SH-SY5Y (cell line): Measurements from ENCODE around the gene NLRX1.

Experiments used
- GATA2 ChIP-seq: IDR thresholded peaks from 2 replicates; pipeline ENCODE4 v1.6.1; 2011; ENCODE audit warnings: mild to moderate bottlenecking, low read depth, low read length
- GATA3 ChIP-seq: IDR thresholded peaks from 2 replicates; pipeline ENCODE4 v1.6.1; 2011; ENCODE audit warnings: low read depth, mild to moderate bottlenecking, low read length, moderate library complexity

The NLRX1 gene

DNA sequence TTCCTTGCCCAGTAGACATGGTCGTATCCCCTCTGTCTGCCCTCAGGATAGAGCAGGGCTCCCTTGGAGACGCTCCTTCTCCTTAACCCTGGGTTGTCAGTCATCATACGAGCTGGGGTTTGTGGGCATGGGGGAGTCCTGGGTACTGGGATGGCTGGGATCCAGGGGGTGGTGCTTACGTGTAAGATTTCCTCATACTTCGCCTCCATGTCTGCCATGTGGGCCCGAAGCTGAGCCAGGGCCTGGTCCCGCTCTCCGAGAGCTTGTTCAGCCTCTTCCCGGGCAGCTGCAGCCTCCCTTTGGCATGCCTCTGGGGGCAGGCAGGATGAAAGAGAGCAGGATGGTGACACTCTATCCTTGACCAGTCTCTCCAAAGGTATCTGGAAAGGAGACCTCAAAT, 22.0 kb downstream of the NLRX1 start:
- TF ChIP-seq GATA2 (no peak), GATA3 (no peak)

DNA sequence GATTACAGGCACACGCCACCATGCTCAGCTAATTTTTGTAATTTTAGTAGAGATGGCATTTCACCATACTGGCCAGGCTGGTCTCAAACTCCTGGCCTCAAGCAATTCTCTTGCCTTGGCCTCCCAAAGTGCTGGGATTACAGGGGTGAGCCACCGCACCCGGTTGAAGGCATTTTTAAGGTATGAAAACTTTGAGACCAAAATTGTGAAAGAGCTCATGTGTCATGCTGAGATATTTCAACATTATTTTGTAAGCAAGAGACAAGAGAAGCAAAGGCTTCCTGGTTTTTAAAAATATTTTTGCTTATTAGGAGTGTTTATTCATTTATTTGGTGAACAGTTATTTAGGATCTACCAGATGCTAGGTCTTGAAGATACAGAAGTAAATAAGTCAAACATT, 23.6 kb downstream of the NLRX1 start:
- TF ChIP-seq GATA2 (no peak), GATA3 (no peak)

DNA sequence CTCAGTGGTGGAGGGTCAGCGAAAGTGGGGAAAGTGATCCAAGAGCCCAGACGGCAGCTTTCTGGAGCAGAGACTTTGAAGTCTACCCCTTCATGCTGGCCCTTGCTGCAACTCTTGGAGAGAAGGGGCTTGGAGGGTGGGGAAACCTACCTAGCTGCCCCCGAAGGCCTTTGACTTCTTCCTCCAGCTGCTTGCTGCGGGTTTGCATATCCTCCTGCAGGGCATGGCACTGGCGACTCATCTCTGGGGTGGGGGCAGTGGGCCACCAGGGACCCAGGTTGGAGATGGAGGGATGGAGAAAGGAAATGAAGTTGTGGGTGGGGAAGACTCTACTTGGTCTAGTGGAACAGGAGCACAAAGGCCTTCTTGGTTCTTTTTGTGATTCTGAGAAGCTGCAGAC, 24.5 kb downstream of the NLRX1 start:
- TF ChIP-seq GATA2, result no peak
- no peak for TF ChIP-seq GATA3

DNA sequence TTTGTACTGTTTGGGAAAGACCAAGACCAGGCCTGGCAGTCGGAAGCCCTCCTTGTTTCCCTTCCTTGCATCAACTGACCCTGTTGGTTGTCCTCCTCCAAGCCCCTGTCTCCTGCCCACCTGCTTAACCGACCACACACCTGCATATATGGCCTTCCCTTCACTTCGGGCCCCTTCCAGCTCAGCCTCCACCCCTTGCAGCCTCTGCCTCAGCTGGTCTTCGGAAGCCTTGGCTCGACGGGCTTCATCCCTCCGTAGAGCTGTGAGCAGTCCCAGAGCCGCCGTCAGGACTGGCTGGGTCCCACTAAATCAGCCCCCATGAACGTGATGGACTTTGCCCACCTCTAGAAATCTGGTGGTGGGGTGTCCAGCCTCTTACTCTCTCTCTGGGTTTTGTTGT, 25.1 kb downstream of the NLRX1 start:
- TF ChIP-seq GATA3 (no peak), GATA2 (no peak)

DNA sequence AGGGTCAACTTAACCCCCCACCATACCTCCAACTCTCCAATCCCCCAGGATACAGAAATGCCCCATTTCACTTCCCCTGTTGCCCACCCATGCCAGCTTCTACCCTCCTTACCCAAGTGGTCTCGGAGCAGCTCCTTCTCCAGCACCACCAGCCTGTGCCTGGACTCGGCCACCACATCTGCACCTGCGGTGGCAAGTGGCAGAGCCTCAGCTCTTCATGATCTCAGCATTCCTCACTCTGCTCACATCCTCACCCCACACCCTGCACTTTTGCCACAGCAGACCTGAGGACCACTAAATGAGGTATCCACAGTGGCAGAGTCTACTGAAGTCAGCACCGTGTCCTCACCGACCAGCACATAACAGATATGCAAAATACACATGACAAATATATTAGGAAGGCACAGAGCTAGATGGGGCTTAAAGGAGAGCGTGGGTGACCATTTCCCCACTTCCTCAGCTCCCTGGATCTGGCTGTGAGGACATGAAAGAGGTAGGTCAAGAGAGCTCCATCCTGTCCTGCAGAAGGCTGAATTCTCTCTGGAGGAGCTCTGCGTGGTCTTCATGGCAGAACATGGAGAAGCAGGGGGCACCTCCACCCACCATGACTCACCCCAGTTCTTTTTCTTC, 26.4 kb downstream of the NLRX1 start:
- no peak for TF ChIP-seq GATA2
- TF ChIP-seq GATA3, result no peak

DNA sequence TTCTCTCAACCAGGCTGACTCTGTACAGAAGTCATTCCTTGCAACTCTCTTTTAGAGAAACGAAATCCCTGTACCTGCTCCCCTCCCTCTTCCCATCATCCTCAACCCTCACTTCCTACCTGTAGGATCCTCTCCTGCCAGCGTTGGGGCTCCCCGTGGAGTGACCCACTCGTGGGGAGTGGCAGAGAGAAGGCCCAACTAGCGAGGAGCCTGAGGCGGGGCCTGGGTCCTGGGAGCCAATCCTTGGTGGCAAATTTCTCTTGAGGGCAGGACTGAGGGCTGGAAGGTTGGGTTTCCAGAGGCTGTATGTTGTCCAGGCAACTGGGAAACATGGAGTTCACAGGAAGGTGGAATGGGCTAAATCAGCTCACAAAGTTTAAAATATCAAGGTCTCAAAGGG, 27.2 kb downstream of the NLRX1 start:
- TF ChIP-seq GATA2 (no peak), GATA3 (no peak)

DNA sequence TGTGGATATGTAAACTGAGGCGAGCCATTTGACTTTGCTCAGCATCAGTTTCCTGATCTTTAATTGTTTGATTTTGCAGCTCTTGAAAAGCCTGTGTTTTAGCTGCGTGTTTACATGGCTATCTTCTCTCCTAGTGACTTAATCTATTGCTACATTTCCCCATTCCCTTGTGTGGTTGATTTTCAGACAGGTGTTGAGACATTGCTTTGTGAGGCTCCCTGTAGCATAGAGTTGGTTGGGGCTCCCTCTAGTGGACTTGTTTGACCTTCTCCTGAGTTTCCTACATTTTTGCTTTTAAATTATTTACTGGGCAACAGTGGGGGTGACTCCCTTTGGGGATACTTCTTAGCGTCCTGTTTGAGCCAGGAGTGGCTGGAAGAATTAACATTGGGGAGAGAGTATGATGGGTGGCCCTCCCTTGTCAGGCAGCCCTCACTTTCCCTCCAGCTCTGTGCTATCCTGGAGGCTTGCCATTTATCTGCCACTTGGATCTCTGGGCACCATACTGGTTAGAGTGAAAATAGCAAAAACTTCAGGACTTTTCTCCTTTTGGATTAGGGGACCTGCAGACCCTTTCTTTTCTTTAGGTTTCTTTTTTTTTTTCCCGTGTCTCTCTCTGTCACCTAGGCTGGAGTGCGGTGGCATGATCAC, 28.4 kb downstream of the NLRX1 start:
- peak; percentile 45 for TF ChIP-seq GATA2
- no peak for TF ChIP-seq GATA3

DNA sequence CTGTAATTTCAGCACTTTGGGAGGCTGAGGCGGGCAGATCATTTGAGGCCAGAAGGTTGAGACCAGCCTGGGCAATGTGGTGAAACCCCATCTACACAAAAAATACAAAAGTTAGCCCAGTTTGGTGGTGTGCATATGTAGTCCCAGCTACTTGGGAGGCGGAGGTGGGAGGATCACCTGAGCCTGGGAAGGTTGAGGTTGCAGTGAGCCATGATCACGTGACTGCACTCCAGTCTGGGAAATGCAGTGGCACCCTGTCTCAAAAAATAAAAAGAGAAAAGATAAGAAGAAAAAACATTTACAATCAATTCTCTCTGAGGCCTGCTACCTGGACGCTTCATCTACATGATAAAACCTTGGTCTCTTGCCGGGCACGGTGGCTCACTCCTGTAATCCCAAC, 30.4 kb downstream of the NLRX1 start:
- TF ChIP-seq GATA2, result no peak

DNA sequence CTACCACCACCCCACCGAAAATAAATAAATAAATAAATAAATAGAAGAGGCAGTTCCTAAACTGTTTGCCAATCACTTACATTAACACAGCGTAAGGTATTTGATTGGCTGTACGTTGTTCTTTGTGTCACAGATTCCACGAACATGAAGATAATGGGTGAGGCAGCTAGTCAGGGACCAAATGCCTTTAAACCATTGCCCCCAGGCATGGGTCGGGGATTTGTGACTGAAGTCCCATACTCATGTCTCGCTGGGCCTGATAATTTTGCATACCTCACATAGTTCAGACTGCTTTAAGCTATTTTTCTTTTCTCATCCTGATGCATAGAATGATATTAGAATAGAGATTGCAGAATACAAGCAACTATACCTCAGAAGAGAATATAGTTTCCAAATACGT, 34.0 kb downstream of the NLRX1 start:
- TF ChIP-seq GATA2 (no peak), GATA3 (no peak)

DNA sequence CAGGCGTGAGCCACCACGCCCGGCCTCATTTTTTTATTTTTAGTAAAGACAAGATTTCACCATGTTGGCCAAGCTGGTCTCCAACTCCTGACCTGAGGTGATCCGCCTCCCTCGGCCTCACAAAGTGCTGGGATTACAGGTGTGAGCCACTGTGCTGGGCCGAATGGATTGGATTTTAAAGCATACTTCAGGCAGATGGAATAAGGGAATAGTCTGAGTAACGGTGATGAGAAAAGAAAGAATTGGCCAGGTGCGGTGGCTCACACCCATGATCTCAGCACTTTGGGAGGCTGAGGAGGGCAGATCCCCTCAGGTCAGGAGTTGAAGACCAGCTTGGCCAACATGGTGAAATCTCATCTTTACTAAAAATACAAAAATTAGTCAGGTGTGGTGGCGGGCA, 35.5 kb downstream of the NLRX1 start:
- TF ChIP-seq GATA2, result no peak
- no peak for TF ChIP-seq GATA3

DNA sequence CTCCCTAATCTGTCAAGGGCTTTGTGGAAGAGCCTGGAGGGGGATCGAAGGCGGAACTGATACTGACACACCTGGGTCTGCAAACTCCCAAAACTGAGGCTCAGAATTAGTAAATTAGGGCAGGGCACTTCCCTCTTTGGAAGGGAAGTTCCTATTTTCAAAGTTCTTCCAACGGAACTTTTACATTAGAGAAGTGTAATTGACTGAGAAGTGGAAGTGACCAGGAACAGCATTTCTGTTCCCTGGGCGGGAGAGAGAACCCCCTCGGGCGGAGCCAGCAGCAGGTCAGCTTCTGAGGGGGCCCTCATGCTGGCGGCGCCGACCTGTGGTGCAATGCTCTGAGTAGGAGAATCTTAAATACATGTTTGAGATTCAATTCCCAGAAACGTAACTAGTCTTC, 36.6 kb downstream of the NLRX1 start:
- no peak for TF ChIP-seq GATA3
- TF ChIP-seq GATA2, result no peak

DNA sequence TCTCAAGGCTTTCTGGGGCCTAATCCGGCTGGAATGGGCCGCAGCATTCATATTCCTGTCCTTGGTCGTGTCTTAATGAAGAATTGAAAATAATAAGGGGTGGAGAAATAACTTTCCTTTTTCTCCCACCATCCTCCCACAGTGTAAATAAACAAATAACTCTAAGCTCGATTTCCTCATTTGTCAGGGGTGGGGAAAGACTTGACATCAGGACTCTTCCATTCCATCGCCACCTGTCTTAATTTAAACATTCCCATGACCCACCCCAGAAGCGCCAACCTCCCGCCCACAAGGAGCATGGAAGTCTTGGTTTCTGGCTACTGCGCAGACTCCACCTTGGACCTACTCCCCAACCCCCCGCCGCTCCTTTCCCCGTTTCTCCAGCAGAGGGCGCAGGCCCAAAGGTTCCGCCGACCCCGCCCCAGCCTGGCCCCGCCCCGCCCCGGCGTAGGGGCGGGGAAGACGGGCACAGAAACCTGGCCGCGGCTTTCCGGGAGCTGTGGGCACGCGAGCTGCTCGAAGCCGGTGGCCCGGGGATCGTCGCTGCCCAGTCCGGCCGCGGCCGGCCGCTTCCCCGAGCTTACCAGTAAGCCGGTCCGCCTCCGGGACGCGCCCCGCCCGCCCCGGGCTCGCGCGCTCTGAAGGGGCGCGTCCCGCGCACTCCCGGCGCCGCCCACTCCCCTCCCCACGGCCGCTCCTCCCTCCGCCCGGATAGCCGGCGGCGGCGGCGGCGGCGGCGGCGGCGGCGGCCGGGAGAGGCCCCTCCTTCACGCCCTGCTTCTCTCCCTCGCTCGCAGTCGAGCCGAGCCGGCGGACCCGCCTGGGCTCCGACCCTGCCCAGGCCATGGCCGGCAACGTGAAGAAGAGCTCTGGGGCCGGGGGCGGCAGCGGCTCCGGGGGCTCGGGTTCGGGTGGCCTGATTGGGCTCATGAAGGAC, 37.3 kb downstream of the NLRX1 start, which contains the start of gene CBL:
Gene CBL (plus strand): TSS at position 766 of the 937 bp plus-strand sequence. CDS start 79 bp downstream, at position 845.
- no peak for TF ChIP-seq GATA2
- no peak for TF ChIP-seq GATA3

DNA sequence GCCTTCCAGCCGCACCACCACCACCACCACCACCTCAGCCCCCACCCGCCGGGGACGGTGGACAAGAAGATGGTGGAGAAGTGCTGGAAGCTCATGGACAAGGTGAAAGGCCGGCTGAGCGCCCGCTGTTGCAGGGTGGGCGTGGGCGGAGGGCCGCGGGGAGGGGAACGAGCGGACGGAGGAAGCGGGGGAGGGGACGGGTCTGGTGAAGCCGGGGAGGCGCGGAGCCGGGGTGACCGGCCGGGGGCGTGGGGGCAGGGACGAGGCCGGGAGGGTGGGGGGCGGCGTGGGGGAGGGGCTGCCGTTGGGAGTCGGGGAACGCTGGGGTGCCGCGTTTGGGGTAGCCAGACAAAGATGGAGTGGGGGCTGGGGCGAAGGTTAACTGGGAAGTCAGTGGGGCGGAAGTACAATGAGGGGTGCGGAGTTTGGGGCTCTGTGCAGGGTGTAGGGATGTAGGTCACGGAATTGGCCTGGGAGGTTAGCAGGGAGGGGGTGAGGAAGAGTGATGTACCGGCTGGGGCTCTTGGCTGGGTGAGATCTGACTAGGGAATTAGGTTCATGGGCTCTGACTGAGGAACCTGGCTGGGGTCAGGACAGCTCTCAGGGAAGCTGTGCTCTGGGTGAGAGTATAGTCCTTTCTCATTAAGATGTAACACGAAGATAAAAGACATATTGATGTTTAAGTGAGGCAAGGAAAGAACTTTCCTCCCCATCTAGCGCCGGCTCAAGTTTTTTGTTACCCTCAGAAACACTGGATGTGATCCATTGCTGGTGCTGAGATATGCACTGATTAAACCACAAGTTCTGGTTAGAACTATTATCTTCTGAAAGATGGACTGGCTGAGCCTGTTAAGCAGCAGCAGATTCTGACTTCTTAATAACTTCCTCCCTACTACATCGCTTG, 38.2 kb downstream of the NLRX1 start:
- TF ChIP-seq GATA3 (no peak), GATA2 (no peak; the same call in 1 of the 2 replicates)

DNA sequence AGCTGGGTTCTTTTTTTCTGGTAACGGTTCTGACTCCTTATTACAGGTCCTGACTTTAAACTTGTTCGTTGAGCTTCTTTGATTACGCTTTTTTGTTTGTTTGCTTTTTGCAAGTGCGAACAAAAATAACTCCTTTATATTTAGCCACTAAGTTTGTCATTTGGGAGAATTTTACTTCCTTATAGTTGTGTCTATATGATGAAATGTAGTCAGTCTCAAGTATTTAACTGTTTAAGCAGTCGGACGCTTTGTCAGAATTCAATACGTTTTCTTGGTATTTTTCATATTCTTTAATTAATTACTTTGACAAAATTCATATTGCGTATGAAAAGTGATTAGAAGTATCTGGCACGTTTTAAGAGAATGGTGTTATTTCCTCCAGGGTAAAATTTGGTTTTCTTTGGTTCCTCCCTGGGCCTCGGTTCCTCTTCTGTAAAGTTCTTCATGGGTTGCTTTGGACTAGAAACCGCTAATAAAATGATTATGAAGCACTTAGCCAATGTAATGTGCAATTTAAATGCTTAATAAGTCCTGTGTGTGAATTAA, 39.0 kb downstream of the NLRX1 start:
- TF ChIP-seq GATA3 (no peak), GATA2 (no peak)
